Upper lobe of left lung (tissue), 4 donors: ENCODE results near the gene HIC1.

Source experiments
- POLR2A ChIP-seq, 4 donors: fragments of 450-650 bp; IDR thresholded peaks; one replicate each; pipeline ENCODE4 v1.5.1; 2016 to 2017; ENCODE audit warnings: antibody characterized with exemption in 4 of 4, mild to moderate bottlenecking in 2 of 4
- POLR2AphosphoS5 ChIP-seq, 2 donors: sonication (generic); formaldehyde crosslinking; IDR thresholded peaks; one replicate each; pipeline ENCODE4 v1.5.1; 2017; ENCODE audit warnings: antibody characterized with exemption in 2 of 2
- TF ChIP-seq, protein P1 (sequence below), 6 experiments: fragments of 450-650 bp in 4 of 6; fragments of 200-600 bp in 2 of 6; sonication (generic) in 2 of 6; IDR thresholded peaks; one replicate each; pipeline ENCODE4 v1.5.1; 2016 to 2019; ENCODE audit warnings: antibody characterized with exemption in 6 of 6

DNA sequence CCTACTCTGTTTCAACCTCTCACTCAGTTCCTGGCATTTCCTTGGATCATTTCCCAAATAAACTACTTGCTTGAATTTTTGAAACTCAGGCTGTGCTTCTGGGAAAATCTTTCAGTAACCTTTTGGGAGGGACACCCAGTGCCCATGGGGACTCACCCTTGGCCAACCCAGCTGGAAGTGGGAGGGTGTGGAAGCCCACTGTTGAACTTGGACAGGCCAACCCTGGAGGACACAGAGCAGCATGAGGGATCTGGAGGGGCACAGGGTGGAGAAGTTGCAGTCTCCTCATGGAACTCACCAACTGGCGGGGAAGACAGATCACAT, 40.9 kb upstream of the HIC1 start:
- TF ChIP-seq, protein P1, sequence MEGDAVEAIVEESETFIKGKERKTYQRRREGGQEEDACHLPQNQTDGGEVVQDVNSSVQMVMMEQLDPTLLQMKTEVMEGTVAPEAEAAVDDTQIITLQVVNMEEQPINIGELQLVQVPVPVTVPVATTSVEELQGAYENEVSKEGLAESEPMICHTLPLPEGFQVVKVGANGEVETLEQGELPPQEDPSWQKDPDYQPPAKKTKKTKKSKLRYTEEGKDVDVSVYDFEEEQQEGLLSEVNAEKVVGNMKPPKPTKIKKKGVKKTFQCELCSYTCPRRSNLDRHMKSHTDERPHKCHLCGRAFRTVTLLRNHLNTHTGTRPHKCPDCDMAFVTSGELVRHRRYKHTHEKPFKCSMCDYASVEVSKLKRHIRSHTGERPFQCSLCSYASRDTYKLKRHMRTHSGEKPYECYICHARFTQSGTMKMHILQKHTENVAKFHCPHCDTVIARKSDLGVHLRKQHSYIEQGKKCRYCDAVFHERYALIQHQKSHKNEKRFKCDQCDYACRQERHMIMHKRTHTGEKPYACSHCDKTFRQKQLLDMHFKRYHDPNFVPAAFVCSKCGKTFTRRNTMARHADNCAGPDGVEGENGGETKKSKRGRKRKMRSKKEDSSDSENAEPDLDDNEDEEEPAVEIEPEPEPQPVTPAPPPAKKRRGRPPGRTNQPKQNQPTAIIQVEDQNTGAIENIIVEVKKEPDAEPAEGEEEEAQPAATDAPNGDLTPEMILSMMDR (IDR thresholded peaks at IDR 0.05) = no peak
- no peak for TF ChIP-seq POLR2A (IDR thresholded peaks at IDR 0.05)
- peak in 1 of 2 donors; percentile 35 for TF ChIP-seq POLR2AphosphoS5 (IDR thresholded peaks at IDR 0.05)
